T-helper 22 cell (primary cell): ENCODE measurements around the gene SLC35B4.
"Not testable (repeated sequence)": the region's sequence is repeated elsewhere in the genome, so short reads cannot be mapped to it uniquely, and the experiment has no call there.

Experiments used
- DNase-seq: peaks from one replicate; pipeline ENCODE4 v3.0.0-alpha.2; 2020; ENCODE audit warnings: low read depth

SLC35B4 gene

GRCh38 chr7:134331393-134331792, 14.7 kb upstream of the SLC35B4 start:
- DNase-seq: no peak

DNA sequence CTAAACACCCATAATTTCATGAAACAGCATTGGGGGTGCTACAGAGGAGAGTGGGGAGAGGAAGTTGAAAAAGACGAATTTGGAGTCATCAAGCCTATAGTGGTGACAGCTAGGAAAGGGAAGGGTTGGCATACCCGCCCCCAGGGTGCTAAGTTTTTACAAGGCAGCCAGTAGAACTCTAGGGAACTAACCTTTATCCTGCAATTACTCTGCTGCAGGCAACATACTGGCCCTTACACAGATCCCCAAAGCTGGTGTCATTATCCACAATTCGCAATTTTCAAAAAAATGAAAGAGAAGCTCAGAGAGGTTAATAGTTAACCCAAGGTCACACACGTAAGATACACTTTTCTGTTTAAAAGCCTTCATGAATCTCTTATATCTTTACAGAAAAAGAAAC, 14.2 kb upstream of the SLC35B4 start:
- no peak for DNase-seq

- DNase-seq: no peak
Measured at GRCh38 chr7:134329614-134330346, 13.1 kb upstream of the SLC35B4 start.

DNA sequence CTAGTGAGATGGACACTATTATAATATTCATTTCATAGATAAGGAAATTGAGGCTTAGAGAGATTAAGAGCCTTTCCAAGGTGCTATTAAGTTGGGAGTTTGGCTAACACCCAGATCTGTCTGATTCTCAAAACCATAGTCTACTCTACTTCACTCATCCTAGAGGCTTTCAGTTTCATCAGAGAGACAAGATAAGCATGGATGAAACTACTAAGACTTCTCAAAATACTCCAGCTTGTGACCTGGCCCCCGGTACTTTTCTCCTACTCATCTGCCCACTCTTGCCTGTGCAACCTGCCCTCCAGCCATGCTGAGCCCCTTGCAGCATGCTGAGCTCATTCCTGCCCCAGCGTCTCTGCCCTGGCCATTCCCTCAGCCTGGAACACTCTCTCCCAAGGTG, 12.2 kb upstream of the SLC35B4 start:
- DNase-seq: no peak

DNA sequence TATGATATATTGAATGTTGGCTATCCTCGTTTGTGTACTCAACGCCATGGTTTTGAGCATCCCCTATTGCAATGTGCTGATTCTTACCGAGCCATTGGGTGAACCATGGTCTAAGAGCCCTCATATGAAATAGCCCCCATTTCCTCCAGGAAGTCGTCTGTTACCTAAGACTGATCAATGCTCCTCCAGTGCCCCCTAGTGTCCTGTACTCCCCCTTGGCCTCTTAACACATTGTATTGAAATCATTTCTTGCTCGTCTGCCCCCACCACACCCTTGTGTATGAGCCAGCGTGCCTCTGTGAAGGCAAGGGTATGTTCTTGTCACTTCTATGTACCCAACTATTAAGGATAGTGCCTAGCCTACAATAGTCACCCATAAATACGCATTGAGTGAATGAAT, 11.2 kb upstream of the SLC35B4 start:
- DNase-seq: no peak

DNA sequence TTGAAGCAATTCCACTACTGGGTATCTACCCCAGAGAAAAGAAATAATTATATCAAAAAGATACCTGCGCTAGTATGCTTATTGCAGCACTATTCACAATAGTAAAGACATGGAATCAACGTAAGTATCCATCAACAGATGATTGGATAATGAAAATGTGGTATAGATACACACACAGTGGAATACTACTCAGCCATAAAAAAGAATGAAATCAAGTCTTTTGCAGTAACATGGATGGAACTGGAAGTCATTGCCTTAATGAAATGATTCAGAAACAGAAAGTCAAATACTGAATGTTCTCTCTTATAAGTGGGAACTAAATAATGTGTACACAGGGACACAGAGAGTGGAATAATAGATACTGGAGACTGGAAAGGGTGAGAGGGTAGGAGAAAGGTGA, 7.4 kb upstream of the SLC35B4 start:
- no peak for DNase-seq

DNA sequence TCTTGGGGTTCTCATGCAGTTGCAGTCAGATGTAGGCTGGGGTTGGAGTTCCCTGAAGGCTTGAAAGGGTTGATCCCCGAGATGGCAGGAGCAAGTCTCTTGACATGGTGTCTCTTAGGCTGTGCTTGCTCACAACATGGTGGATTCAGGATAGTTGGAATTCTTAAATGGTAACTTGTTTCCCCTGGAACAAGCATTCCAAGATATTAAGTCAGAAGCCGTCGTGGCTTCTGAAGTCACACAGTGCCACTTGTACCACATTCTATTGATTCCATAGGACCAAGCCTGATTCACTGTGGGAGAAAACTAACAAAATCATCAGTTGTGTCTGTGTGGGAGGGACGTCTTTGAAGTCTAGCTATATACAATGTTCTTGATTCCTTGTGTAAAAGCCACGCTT, 3.5 kb upstream of the SLC35B4 start:
- DNase-seq: no peak

GRCh38 chr7:134318443-134318842, 1.7 kb upstream of the SLC35B4 start:
- DNase-seq: no peak

GRCh38 chr7:134317434-134317833, 704 bp upstream of the SLC35B4 start:
- DNase-seq: no peak

DNA sequence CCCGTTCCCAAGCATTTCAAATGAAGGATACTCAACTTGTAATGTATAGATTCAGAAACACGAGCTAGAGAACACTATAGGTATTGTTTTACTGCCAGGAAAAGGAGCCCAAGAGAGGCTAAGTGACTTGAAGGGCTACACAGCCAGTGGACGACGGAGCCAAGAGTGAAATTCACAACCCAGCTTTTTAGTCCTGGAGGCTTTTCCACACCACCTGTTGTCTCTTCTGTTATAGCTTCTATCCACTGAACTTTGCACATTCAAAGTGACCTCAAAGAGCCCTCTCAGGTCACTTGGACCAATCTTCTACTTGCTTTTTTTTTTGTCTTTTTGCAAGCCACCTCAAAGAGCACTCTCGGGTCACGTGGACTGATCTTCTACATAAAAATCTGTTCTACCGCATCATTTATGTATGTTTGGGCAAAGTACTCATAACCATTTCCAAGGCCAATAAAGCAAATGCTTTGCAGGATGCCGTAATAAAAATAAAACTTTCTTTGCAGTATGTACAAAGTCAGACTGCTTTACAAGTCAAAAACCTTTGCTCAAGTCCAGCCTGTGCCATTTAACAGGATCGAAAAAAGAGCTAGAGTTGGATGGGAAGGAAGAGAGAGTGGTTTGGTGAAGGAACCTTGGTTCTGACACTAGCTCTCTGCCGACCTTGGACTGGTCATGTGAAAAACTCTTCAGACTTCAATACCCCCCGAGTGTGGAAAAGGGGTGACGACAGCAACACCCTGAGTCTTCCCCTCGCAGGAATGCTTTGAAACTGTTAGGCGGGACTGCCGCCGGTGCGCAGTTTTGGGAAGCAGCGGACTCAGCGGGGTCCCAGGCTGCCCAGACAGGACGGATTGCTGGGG, 821 bp downstream of the SLC35B4 start:
- no peak for DNase-seq

- DNase-seq: no peak
Measured at GRCh38 chr7:134313543-134313942, 3.2 kb downstream of the SLC35B4 start.

DNA sequence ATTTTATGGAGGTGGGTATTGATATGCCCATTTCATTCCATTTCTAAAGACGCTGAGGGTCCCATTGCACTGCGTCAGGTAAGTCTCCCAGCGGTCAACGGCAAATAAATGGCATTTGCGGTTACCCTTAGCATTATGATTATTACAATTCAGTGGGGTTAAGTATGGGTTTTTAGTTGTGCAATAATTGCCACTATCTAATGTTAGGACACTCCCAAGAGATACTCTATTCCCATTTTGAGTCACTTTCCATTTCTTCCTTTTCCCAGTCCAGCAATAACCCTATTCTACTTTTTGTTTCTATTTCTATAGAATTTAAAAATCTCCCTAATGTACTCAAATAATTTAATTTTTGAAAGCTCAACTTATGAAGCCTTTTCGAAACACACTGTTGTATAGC, 4.0 kb downstream of the SLC35B4 start:
- no peak for DNase-seq

GRCh38 chr7:134311807-134312206, 4.9 kb downstream of the SLC35B4 start:
- no peak for DNase-seq

DNA sequence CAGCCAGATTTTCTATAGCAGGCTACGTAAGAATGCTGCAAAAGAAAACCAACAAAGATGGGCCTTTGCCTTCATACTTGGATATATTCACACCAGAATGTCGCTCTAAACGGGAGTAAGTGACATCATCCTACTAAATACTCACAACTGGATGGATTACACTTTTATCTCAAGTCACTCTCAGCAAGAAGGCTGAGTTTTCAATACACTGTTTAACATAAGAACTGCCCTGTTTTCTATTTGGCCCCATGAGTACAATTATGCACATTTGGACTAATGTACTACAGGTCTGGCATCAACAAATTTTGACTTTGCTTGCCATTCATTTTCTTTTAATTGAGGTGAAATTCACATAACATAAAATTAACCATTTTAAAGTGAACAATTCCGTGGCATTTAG, 8.2 kb downstream of the SLC35B4 start:
- DNase-seq: no peak

- no peak for DNase-seq
Measured at GRCh38 chr7:134307320-134307719, 9.4 kb downstream of the SLC35B4 start.

DNA sequence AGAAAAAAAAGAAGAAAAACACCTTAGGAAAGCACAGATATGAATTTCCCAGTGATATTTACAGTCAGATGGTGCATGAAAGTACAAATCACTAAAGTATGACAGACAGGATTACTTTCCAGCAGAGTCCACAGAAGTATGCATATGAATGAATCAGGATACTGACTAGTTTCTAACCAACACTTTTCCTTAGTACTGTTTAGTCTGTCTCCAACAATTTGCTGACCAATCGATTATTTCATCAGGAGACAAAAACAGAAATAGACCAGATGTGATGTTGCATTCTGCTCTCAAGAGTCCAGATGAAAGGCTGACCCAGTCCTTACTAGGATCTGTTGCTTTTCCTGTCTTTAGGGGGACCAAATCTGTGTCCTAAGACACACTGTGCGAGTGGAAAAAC, 14.6 kb downstream of the SLC35B4 start:
- no peak for DNase-seq

DNA sequence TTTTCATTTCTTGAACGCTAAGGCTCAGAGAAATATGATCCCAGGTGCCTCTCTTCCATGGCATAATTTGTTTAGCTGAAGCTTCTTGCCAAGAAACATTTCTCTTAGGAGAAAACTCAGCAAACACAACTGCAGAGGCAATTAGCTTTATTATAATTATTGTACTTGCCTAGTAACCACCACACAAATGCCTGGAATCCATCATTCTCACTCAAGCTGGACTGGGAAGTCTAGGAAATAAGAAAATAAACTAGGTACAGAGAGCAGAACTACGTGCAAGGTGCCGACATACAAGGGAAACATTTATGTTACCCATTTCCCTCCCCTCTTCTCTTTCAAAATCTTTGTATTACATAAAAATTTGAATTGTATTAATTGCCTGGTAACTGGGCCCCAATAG, 15.1 kb downstream of the SLC35B4 start:
- no peak for DNase-seq

GRCh38 chr7:134300988-134301387, 15.7 kb downstream of the SLC35B4 start:
- DNase-seq: no peak

DNA sequence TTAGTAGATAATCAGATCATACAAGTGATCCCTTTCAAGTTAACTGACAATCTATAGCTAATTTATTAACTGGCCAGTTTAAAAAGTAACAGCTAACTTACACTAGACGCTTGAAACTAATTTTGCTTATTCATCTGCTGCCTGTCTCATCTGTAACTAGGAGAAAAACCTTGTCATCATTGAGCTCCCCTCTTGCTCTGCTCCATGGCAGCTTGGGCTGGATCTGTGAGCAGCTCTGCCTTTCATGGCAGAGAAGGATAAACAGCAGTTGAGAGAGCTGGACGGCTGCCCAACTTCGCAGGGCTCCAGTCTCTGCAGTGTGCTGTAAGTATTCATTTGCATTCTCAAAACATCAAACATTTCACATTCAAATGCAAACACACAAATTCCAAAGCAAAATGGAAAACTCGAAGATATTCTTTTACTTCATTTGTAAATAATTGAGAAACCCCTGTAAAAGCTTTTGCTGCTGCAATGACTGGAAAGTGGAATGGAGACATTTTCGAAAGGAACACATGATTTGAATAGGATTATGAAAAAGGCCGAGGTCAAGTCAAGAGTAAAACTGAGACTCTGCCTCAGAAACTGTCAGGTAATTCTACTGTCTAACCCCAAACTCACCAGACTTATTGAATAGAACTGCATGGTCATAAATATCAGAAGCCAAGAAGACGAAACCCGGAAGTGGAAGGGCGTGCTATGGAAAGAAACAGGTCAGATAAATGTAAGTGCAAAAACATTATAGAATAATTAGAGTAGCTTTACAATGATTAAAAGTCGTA, 17.6 kb downstream of the SLC35B4 start:
- DNase-seq: no peak

- DNase-seq: no peak
Measured at GRCh38 chr7:134297489-134297888, 19.2 kb downstream of the SLC35B4 start.

GRCh38 chr7:134295982-134296381, 20.7 kb downstream of the SLC35B4 start:
- DNase-seq: not testable (repeated sequence)

DNA sequence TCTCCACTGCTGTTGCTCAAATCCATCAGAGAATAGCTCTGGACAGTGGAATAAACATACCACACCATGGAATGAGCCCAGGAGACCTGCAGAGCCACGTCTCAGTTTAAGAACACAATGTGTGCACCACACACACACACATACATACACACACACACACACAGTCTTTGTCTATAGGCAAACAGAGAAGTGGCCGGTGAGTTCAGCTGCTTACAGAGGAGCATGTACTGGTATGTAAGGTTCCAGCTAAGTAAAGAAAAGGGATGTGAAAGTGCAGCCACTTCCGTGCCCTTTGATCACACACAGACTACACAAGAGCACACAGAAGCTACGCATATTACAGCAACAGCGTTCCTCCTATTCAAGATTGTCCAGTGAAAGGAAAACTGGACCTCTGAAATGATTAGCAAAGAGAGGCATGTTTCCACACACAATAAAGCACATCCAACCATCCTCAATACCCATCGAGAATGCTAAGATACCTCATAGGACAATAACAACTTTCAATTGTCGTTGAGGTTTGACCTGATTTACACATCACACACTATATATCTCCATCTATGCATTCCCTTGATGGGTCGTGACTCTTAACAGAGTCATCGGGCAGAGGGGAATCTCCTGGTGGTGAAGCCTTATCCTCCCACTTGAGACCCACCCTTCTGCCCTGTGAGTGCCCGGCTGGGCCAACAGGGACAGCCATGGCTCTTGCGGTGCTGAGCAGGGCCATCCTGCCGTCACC, 23.6 kb downstream of the SLC35B4 start:
- DNase-seq: no peak
